Activated CD4-positive, alpha-beta T cell treated with anti-CD3 and anti-CD28 coated beads, Interleukin-2, amount 50 U/mL, for 4 hours (primary cell): ENCODE data around the gene TFPI.

Experiments
- DNase-seq, 2 experiments: peaks; one replicate each; pipeline ENCODE4 v3.0.0-alpha.2; 2020

Gene TFPI

DNA sequence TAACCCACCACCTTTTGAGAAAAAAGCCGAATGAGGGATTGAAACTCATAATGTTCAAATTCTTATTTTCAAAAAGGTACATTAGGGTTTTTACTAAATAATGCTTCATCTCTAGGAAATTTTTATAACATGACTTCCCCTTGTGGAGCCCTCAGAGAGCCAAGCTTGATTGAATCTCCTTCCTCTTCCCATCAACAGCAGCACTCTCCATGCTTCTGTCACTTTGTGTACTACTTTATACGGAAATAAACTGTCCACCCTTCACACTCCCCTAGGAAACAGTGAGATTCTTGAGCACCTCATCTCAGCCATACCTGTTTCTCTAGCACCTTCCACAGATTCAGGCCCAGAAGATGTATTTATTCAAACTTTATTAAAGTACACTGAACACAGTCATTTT is 51.8 kb downstream of the TFPI start:
- no peak for DNase-seq

DNA sequence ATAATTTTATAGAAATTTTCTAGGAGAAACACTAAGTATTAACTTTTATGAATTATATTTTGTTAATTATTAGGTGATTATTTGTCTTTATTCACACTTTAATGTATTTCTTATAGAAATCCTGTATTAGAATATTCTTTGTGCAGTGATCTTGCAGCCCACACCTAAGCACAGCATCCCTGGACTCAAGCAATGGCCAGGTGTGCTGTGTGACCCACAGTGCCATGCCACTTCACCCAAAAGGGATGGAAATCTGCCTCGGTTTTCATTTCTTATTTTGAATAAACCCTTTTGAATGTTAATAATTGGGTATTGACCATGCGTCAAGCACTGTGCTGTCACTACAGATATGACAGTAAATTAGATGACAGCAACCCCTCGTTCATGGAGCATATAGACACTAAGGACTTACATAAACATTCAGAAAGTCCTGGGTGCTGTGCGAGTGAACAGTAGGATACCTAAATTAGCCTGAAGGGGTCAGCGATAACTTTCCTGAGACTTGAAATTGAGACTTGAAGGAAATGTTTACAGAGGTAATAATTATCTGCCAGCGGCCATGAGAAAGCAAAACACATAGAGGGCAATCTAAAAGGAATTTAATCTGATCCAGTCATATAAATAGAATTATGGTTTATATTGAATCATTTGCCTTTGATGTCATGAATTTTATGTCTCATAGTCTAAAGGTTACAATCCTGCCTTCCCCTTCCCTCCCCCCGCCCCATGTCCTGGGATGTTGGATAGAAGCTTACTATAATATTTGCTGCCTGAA is 53.5 kb downstream of the TFPI start:
- no peak for DNase-seq

DNA sequence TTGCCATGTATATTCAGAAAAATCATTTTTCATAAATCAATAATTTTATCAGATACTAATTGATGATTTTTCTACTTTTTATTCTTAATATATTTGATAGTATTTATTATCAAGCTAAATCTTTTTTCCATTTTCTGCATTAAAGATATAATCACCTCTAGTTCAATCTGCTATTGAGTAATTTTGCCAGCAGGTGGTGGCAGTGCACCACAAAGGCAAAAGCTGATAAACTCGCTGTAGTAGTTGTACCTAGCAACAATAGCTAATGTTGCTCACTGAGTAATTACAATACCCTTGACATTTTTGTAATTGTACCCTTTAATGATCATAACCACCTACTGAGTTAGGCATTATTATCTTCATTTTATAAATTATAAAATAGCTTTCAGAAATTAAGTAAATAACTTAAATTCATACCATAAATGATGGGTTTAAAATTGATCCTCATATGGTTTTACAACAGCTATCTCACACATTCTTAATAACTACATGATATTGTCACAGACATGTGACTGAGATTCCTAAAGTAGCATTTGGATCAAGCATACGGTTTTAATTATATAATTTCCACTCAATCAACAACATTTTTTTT is 54.2 kb downstream of the TFPI start:
- no peak for DNase-seq

DNA sequence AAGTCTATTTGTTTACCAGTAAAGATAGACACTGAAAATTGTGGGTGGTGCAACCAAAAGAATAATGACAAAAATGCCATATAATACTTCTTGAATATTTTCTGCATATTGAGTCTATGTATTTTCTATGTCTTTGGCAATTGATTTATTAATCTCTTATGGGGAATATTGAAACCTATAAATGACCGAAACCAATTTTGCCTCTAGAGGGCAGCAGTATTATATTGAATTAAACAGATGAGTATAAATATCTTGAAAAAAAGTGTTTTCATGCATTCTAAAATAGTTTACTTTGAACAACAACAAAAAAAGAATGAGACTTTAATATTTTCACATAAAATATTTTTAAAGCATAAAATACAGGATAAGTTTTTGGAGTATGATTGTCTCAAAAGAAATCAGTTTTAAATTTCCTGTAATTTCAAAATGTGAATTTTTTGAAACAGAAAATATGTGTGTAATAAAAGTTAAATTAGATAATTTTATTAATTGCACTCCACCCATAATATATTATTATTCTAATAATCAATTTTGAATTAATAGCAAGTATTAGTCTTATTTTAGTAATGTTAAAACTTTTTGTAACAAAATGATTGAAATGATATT is 56.3 kb downstream of the TFPI start:
- DNase-seq = no peak

DNA sequence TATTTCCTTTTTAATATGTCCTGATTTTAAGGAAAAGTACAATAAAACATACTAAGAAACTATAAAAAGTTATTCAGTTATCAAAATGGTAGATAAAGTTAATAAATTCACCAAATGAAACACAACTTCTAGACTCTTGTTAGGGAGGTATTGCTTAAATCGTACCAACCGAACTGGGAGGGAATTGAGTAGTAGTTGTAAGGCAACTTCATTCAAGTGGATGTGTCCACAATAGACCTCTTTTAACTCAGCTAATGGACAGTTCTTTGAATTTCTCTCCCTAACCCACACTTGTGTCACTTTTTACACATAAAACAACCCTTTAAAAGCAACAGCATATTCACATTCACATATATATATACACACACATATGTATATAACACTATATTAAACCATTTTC is 57.1 kb downstream of the TFPI start:
- no peak for DNase-seq

DNA sequence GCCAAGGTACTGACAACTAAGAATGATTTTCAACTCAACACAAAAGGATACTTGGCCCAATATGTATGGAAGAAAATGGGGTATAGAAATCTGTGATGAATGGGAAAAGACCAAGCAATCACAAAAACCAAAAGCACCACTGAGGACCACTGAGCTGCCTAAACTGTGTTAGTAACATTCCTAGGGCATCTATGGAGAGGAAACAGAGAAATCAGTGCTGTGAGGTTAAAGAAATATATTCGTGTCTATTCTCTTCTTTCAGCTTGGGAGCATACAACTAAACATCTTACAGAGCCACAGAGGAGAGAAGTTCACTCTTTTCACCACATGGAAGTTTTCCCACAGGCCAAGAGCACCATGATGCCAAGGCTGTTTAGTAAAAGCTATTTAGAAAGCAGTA is 58.9 kb downstream of the TFPI start:
- no peak for DNase-seq

DNA sequence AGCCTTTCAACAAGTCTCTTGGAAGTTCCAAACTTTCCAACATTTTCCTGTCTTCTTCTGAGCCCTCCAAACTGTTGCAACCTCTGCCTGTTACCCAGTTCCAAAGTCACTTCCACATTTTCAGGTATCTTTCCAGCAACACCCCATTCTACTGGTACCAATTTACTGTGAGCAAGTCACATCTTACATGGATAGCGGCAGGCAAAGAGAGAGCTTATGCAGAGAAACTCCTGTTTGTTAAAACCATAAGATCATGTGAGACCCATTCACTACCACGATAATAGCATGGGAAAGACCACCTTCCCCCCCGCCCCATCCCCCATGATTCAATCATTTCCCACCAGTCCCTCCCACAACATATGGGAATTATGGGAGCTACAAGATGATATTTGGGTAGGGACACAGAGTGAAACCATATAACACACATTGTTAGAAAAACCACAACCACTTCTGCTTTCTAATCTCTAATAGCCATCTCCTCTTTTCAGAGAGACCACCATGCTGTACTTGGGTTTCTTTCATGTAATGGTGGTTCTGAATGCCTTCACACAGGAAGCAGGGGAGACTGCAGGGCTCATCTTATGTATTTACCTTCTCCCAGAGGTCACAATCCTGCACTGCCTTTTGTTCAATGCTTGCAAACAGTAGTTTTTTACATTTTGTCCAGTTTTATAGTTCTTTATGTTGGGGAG is 60.2 kb downstream of the TFPI start:
- DNase-seq = no peak

DNA sequence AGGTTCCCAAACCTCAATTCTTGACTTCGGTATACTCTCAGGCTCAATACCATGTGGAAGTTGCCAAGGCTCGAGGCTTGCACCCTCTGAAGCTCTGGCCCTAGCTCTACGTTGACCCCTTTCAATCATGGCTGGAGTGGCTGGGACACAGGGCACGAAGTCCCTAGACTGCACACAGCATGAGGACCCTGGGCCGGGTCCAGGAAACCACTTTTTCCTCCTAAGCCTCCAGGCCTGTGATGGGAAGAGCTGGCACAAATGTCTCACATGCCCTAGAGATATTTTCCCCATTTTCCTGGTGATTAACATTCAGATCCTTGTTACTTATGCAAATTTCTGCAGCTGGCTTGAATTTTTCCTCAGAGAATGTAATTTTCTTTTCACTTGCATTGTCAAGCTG is 61.1 kb downstream of the TFPI start:
- no peak for DNase-seq

DNA sequence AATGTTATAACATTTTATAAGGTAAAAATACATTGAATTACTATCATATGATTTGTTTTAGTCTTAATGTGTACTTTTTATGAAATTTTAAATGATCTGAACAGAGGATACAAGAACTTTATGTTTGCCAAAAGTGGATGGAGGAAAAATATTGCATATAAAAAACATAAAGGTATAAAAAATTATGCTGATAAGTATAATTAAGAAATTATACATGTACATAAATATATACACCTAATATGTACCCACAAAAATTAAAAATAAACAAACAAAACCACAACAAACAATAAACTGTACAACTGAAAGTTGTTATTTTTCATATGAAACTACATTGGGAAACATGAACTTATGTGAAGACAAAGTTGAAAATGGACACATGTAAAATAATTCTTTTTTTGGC is 68.0 kb downstream of the TFPI start:
- DNase-seq = no peak

DNA sequence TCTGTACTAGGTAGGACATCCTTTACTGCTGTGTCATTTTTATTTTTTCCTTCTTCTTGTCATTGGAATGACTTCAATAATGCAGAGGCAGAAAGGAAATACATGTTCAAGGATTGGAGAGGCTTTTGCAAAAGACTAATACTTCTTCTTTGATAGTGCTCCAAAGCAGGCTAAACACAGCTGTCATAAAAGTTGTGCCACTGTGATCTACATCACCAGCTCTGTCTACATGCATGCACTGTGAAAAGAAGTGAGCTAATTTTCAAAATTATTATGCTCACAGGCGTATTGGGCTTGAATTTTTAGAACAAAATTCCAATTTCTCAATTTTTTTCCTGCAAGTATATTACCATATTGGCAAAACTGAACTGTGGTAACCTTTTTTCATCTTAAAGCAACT is 68.7 kb downstream of the TFPI start:
- DNase-seq = no peak

DNA sequence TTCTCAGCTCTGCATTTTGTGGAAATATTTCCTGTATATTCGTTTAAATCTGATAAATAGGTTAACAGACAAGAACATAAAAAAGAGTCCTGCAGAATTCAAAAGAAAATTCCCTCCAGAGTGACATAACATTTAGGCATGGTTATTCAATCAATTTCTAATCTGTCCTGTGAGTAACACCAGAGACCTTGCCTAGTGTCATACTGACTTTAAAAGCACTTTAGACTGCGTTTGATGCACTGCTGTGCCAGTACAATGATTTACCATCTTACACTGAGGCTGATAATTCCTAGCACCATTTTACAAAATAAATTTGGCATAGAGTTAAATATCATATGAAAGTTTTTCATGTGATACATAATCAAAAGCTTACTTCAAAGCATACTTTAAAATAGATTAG is 70.7 kb downstream of the TFPI start:
- DNase-seq = no peak

DNA sequence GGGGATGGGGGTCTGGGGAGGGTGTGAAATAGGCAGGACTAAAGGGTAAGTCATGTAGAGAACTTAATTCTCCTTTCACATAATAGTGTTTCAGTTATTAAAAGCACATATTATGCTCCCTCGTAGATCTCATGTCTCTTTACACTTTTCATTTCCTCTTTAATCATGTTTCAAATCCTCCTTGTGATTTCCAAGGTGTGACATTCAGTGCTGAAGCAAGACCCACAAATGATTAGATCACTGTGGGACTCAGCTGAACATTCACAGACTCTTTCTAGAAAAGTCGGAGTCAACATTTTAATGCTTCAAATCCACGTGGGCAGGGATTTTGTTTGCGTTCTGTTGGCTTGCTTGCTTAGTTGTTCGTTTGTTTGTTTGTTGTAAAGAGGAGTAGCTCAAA is 71.4 kb downstream of the TFPI start:
- DNase-seq = no peak

DNA sequence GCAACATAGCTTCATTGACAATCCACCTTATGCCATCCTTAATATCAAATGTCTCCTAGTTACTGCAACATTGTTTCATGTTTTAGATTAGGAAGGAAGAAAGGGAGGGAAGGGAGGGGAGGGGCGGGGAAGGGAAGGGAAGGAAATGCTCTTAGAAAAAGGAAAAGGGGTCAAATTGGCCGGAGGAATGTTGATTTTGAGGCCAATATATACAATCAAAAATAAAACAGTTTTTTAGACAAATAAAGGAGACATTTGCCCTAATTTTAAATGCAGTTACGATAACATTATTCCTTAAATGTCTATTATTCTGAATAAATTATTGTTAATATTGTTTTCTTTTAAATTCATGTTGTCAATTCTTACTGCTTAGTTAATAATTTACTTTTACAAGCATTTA is 72.7 kb downstream of the TFPI start:
- DNase-seq = no peak

DNA sequence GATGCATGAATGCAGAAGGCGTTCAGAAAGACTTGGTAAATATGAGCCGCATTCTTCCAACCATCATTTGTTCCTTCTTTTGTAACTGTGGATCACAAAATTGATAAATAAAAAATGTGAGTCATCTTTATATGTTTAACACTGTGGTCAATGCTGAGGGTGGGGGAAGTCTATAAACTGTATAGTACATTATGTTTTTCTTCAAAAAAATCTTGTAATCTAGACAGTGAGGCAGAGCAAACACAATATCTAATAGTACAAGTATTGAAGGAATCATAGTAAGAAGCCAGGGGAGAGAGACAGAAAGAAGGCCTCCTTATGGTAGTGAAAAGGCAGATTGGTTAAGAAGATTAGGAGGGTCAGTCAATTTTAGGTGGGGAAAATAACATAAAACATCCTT is 75.5 kb downstream of the TFPI start:
- no peak for DNase-seq

DNA sequence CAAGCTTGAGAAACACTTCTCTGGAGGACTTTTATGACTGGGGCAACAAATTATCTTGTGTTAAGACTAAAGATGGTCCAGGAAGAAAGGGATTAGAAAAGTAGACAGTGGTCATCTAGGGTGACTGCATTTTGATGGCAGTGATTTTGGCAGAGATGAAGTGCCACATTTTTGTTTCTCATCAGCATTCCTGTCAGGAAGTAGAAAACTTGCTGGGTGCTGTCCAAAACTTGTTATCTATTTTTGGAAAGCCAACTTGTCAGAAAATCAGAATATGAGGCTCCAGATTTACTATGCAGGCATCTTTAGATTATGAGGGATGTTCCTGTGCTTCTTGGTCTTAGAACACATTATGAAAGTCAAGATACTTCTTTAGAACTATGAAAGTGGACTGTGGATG is 77.2 kb downstream of the TFPI start:
- no peak for DNase-seq

DNA sequence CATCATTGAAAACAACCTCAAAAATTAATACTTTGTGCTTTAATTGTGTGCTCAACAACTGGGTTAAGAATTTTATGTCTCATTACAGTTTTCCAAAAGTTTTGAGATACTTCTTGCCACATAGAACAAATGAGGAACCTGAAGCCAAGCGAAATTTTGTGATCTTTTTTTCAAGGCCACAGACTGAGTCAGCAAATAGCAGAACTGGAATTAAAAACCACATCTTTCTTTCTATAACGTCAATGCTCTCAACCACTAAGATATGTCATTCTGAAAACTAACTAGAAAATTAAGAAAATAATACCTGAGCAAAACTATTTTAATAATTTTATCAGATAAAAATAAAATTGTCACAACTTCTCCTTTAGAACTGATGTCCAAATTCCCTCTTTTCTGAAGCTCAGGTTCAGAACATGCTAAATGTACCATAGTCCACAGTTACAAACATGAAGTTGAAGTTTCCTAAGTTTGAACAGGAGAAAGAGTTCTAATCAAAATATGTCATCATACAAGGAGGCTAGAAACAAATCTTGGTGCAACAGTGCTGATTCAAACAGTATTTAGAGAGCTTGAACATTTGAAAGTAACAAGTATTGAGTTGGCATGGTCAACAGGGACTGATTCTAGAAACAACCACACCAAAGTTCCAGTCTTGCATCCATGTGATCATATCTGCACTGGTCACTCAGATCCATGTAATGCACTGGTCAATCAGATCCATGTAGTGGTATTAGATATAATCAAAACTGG is 78.6 kb downstream of the TFPI start:
- DNase-seq = no peak

DNA sequence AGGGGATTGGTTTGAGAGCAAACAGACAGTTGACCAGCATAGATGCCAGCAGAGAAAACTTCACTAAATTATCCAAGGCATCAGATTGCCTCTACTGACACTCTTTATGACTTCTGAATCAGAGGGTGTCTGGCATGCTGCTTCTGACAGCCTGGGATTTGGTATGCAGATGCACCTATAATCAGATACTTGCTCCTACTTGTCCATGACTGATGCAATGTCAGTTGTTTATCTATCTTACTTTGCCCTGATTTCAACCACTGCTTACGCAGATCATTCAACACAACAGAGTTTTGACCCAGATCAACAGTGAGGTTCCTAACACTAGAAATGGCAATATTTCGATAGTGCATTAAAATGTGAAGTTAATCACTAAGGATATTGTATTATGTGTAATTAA is 83.5 kb downstream of the TFPI start:
- DNase-seq = no peak

DNA sequence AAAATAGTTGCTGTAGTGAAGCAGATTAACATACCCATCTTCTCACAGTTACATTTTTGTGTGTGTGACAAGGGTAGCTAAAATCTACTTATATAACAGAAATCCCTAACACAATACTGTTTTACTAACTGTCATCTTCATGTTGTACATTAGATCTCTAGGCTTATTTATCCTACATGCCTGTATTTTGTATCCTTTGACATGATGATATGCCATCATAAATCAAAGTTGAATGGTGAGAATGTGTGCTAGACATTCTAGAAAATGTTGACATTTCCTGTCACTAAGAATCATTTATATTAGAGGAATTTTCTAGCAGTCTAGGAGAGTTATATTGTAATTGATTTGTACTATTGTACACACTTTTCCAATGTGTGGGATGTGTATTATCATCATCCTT is 84.7 kb downstream of the TFPI start:
- no peak for DNase-seq

DNA sequence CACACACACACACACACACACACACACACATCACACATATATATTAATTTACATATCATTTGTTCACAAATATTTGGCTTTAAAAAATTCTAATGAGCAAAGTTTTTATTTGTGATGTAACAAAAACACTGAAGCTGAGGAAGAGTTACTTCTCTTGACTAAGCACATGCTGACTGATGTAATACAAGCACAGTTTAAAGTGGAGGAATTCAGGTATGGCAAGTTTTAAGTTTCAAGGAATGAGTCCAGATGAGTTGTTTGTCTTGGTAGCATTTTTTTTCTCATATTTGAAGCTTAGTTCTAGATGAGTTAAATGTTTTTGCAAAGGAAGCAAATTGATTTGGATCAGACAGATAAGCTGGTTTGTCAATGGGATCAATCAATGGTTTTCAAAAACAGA is 86.0 kb downstream of the TFPI start:
- DNase-seq = no peak

DNA sequence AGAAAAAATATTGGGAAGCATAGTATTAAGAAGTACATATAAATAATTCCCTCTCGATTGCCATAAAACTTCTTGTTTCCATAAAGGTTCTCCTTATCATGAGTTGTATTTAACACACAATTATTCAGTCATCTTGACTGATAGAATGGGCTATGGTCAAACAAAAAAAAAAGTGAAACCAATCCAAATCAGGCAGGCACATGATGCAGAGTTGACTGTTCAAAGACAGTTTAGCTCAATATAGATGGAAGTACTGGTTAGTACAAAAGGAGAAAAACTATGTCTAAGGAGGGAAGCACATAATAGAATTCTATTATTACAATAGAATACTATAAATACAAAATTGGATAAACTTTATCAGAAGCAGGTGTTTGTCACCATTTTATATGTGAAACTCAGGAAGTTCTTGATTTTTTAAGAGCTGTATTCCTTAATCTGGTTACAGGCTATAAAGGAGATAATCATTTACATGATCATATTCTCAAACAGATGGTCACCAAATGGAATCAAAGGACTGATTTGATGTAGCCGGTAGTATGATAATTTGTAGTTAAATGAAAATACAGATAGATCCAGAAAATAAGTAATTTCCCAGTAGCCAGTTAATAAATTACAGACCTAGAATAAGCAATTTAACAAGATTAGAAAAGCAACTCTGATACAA is 88.0 kb downstream of the TFPI start:
- DNase-seq = no peak

DNA sequence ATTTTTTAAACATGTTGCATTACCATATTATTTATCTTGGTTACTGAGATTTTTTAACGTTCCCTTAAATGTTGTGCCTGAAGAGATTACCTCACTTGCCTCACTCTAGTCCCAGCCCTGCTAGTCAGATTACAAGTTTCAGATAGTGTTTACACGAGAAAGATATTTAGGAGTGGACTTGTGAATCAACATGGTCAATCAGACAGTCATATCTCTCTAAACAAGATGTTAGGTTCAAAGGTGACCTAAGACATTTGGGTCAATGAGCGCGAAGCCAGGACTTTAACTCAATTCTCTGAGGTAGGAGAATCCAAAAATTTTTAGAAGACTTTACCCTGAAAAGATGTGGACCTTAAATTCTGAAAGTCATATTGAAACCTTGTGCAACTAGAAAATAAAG is 91.4 kb downstream of the TFPI start:
- DNase-seq = no peak
